A549 treated with Hydrocortisone at 1 μM for 4 hours (cell line): Measurements from ENCODE around the gene APOL1. TPM values are rescaled to one million over a fixed set of nuclear protein-coding genes. Genes with fewer than 3 reads are reported as not detected.

Source experiments
- total RNA-seq: library from RNA; stranded (reverse); fragments of 200-300 nt; extraction: Qiagen RNA extraction; gene quantifications from 5 replicates; pipeline ENCODE4 v1.2.3, GENCODE V29; 2022

APOL1 gene
- total RNA-seq = 14.9 to 22.3 TPM (median 17.2 TPM) in 5 replicates

DNA sequence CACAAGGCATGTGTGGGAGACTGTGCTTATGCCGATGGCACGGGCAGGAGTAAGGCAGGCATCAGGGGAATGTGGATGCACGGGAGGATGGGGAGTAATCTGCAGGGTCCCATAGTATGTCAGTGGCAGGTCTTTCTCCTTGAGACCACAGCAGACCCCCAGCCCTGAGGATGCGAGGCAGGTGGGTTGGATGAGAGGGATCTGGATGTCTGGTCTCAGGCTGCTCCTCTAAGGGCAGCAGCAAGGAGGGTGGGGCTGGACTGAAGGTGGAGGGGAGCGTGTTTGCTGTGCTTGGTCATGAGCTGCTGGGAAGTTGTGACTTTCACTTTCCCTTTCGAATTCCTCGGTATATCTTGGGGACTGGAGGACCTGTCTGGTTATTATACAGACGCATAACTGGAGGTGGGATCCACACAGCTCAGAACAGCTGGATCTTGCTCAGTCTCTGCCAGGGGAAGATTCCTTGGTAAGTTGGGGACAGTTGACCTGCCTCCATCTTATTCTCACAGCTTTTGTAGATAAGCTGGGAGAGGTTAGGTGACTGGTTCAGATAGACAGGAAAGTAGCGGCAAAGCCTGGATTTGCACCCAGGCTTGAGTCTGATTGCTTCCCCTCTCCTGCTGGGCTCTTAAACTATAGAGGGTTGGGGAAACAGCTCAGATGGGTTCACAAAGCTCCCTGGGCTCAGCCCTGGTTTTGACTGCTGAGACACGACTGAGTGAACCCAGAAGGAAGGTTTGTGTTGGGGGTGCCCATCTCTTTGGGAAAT, at the start of gene APOL1:
APOL1 (plus strand) TSS at position 380 of the 769 bp plus-strand sequence. CDS start 1,823 bp downstream, outside the sequence.

DNA sequence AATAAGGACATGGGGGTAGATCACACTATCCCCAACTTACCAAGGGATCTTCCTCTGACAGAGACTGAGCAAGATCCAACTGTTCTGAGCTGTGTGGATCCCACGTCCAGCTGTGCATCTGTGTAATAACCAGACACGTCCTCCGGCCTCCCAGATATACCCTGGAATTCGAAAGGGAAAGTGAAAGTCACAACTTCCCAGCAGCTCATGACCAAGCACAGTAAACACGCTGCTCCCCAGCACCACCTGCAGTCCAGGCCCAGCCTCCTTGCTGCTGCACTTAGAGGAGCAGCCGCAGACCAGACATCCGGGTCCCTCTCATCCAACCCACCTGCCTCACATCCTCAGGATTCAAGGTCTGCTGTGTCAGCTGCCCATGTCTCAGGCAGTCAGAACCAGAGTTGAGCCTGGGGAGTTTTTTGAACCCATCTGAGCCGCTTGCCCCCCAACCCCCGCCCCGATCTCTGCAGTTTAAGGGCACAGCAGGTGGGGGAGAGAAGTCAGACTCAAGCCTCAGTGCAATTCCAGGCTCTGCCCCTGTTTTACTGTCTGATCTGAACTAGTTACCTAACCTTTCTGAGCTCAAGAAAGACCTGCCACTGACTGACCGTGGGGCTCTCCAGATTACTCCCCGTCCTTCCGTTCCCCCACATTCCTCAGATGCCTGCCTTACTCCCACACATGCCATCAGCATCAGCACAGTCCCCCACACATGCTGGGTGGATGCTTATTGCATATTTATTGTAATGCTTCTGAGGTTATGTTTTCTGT, 13.3 kb upstream of the APOL1 start, which contains the start of gene APOL2:
APOL2 (minus strand) TSS at position 127 of the 771 bp plus-strand sequence. CDS start 6,365 bp downstream, outside the sequence.

Other genes with a start within 250 kb of the APOL1 start
- 23.3 to 30.0 TPM (median 27.5 TPM) in 5 replicates for gene RBFOX2, start 224.3 kb upstream of the APOL1 start, total RNA-seq
- 0.03 to 0.13 TPM in 2 of 5 replicates, not detected in the others for gene APOL3, start 92.4 kb upstream of the APOL1 start, total RNA-seq
- 0.03 TPM in 1 of 5 replicates, not detected in the others for gene APOL4, start 51.3 kb upstream of the APOL1 start, total RNA-seq
- gene APOL2, start 13.6 kb upstream of the APOL1 start, total RNA-seq = 60.2 to 85.0 TPM (median 64.6 TPM) in 5 replicates
- 142 to 208 TPM (median 157 TPM) in 5 replicates for gene MYH9, start 134.8 kb downstream of the APOL1 start, total RNA-seq
- gene TXN2, start 228.5 kb downstream of the APOL1 start, total RNA-seq = 56.2 to 69.7 TPM (median 65.1 TPM) in 5 replicates